Measurements from ENCODE around the gene ATF4.
"Not testable (repeated sequence)": the region's sequence is repeated elsewhere in the genome, so short reads cannot be mapped to it uniquely, and the experiment has no call there.

Gene ATF4

DNA sequence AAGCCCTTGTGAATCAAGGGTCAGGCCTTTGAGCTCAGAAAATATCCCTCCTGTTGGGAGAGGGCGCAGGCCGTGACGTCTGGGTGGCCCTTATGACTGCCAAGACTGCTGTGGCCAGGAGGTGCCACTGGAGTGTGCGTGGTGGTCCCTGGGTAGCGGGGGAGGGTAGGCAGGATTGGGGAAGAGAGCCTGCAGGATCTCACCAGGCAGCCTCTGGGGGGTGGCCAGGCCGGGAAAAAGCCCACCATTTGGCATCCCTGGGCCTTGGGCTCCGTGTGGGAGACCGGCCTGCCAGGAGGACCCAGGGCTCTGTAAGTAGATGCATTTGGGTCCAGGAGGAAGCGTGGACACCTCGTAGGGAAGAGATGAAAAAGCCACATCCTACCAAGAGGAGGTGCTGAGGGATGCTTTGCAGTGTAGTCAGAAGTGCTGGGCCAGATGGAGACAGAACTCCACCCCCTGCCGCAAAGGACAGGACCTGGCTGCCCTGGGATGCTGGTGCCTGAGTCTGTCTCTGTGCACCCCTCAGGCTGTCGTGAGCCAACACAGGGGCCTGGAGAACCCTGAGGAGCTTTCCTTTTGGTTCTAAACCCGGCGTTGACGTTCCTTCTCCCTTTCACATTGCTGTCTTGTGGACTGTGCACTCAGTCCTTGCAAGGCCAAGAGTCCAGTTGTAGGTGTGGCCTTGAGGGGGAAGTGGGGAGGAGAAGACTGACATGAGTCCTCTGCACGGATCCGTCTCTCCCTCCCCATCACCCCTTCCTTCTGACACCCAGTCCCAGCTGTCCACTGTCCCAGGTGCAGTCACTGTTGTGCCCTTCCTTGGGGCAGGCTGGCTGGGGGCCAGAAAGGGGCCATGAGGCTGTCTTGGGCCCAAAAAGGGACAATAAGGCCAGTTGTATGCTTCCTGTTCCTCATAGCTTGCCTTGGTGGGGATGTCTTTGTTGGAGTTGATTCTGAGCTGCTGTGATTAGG lies 31.0 kb upstream of the ATF4 start:
- DNase-seq (ENCODE audit: low read depth in 2 of 2) = no peak

DNA sequence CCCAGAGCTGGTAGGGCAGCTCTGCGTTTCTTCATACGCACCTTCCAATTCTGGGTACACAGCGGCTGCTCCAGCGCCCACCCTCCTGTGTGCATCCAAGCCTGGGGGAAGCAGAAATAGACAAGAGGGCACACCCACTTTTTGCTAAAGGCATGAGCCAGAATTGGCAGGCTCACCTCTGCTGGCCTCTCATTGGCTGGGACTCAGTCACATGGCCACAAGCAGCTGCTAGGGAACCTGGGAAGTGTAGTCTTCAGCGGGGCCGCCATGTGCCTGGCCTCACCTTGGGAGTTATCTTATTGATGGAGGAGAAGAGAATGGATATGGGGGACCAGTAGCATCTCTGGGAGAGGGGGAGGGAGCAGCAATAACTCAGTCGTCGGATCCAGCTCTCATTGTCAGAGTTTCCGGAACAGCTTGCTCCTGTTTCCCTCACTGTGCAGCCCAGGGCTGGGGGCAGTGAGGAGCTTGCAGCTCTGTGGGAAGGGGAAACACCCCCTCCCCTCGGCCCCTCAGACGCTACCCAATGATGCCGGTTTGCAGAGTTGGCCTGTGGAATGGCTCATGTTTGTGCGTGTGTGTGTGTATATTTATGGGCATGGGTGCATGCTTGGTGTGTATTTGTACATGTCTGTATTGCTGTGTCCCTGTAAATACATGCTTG lies 30.1 kb upstream of the ATF4 start:
- DNase-seq (ENCODE audit: low read depth in 2 of 2) = peak; percentile 60 to 69

DNA sequence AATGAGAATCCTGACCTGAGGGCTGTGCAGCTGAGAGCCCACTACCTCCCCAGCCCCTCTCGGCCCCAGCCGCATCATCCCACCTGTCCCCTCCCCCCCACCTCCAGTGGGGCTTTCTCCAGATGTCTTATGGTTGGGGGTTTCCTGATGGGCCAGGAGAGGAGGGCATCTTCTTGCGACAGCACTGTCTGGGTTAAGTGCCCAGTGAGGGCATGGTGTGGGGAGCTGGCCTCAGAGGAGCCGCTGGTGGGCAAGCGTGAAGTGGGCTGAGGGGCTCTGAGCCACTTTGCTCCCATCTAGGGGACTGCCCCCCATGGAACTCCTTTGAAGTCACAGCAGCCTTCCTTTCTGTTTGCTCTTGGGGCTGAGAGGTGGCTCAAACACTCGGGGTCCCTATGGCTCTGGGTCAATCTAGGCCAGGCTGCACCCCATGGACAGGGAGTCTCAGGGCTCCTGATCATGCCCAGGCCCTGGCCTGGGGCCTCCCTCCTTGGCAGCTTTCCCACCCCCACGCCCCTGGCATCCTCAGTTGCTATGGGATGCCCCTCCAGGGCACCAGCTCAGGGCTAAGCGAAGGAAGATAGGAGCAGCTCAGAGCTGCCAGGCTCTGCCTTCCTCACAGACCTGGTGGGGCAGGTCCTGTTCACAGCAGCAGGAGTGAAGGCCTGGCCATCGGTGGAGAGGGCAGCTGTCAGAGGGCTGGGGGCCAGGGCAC lies 29.2 kb upstream of the ATF4 start:
- DNase-seq (ENCODE audit: low read depth in 2 of 2) = no peak

DNA sequence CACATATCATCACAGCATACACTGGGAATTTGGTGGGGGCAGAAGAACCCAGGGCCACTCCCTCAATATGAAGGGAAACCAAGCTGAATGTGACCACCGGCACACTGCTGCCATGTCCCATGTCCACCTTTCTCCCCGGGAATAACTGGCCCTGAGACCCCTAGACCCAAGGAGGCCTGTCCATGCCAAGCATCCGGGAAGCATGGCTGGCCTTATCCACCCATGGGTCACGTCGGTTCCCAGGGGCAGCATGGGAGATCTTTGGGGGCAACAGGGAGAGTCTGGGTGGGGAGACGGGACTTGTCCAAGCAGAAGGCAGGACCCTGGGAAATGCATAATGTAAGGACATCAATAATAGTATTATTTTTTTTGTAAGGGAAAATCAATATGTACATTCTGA lies 28.7 kb upstream of the ATF4 start:
- no peak for DNase-seq (ENCODE audit: low read depth in 2 of 2)

DNA sequence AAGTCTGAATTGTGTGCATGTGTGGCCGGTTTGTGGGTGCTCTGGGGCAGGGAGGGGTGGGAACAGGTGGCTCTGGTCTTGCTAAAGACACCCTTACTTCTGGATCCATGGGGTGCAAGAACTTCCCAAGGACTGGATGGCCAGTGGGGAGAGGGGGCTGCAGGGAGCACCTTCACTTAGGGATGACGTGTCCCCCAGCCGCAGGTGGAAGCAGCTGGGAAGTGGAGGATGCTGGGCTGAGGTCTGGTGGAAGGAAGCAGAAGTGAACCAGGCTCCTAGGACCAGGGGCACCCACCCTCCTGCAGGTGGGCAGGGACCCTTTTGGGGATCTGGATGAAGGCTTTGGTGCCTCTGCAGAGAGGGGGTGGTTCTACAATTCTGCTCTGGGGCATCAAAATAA lies 28.2 kb upstream of the ATF4 start:
- DNase-seq (ENCODE audit: low read depth in 2 of 2) = no peak

DNA sequence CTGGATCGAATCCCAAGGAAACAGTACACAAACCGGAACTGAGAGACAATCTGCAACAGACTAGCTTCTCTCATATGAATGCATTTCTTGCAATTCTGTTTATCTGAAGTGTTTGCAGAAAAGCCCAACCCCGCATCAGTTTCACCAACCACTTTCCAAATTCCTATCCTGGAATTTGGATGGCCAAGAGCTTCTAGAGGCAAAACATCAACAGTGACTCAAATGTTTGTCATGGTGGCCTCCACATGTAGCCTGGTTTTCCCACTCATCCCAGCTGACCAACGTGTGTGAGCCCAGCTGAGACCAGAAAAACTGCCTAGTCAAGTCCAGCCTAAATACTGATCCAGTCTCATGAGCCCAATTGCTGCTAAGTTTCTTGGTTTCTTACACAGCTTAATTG lies 26.6 kb upstream of the ATF4 start:
- DNase-seq (ENCODE audit: low read depth in 2 of 2) = no peak

DNA sequence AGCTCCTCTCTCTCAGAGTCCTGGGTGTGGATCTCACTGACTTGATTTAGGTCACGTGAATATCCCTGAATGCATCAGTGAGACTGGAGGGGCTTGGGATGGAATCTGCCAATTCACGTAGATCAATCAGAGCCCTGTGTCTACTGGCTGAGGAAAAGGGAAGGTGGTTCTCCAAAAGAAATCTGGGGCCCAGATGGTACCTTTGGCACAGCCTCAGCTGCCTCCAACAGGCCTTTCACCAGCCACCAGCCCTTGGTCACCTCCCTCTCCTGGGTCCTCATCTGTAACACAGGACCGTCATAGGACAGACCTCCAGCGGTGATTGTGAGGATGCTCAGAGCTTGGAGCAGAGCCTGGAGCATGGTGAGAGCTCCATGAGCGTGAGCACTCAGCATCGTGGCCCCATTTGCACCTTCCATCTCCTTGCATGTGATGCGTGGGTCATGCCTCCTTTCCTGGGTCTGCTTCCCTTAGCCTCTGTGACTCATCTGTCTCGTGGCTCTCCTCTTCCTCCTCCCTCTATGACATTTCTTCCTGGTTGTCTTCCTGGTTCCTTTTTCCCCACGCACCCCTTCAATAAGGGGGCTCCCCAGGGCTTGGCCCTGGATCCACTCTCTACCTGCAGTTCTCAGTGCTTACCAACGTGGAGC lies 25.8 kb upstream of the ATF4 start:
- DNase-seq (ENCODE audit: low read depth in 2 of 2) = no peak

DNA sequence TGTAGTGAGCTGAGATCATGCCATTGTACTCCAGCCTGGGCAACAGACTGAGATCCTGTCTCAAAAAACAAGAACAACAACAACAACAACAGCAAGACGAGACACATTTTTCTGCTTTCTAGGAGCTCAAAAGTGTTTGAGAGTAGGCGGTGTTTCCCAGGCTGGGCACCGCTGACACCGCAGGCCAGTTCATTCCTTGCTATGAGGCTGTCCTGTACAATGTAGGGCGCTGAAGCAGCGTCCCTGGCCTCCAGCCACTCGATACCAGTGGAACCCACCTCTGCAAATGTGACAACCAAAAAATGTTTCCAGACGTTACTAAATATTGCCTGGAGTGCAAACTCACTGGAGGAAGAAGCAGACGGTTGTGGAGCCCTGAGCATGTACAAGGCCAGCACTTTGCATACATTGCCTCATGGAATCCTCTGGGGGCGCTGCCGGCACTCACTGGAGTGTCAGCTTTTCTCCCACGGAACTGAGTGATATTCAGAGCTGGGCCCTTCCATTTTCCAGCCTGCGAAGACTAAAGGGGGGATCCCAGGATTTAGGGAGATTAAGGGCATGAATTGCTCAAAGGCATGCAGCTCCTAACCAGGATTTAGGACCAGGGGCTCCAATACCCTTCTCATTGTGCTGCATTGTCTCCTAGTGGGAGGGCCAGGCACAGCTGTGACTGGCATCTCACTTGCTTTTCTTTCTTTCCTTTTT lies 24.1 kb upstream of the ATF4 start:
- peak; percentile 51 to 63 for DNase-seq (ENCODE audit: low read depth in 2 of 2)

DNA sequence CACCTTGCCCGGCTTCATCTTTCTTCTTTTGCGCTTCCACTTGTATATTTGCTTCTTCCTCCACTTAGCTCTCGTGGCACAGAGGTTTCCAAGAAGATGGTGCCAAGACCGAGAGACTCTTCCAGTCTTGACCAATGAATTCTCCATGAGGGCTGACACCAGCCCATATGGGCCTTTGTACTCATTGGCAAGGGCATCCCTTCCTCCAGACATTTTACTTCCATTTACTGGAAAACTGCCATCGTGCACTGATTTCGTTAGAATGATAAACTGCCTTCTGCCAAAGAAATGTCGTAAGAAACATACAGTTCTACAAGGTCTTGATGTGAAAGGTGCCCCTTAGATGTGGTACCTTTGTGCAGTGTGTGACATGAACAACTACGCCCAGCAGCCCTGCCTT lies 22.9 kb upstream of the ATF4 start:
- DNase-seq (ENCODE audit: low read depth in 2 of 2) = no peak

DNA sequence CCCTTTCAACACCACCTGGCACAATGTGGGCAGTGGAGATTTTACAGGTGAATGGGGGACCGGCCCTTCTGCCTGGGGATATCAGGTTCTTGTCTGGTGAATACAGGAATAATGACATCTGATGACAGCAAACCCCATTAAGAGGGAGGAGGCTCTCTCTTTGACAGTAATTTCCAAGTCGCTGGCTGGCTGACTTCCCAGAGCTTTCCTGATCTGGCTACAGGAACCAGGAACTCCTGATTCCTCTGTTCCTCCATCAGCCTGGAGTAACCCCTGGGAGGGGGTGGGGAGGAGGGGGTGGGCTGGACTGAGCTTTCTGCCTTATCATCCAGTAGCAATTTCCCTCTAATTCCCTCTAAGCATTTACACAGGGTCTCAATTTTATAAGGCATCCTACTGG lies 22.0 kb upstream of the ATF4 start:
- no peak for DNase-seq (ENCODE audit: low read depth in 2 of 2)

DNA sequence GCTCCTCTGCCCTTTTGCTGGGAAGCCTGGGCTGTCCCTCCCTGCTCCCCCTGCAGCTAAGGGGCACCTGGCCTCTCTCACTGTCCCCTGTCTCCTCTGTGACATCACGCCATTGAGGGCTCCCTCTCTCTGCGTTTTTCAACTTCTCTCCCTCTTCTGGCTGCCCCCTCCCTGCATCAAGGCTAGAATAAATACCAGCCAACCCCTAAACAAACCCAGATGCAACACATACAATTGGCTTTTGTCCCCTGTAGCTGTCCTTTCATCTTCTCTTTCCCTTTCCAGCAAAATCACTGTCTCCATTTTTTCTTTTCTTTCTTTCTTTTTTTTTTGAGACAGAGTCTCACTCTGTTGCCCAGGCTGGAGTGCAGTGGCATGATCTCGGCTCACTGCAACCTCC lies 21.6 kb upstream of the ATF4 start:
- no peak for DNase-seq (ENCODE audit: low read depth in 2 of 2)

DNA sequence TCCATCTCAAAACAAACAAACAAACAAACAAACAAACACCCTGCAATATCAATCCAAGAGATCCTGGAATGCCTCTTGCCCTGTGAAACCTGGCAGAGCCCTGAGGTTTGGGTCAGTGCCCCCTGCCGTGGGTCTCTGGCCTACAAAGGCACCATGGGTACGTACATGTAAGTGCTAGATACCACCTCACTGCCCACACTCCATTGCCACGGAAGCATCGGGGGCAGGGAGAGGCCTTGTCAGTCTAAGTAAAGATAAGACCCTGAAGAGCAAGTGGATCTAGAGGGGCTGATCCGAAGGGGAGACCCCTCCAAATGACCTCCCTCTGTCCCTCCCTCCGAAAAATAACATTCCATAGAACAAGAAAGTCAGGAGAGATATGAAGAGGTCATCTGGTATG lies 20.3 kb upstream of the ATF4 start:
- DNase-seq (ENCODE audit: low read depth in 2 of 2) = no peak

DNA sequence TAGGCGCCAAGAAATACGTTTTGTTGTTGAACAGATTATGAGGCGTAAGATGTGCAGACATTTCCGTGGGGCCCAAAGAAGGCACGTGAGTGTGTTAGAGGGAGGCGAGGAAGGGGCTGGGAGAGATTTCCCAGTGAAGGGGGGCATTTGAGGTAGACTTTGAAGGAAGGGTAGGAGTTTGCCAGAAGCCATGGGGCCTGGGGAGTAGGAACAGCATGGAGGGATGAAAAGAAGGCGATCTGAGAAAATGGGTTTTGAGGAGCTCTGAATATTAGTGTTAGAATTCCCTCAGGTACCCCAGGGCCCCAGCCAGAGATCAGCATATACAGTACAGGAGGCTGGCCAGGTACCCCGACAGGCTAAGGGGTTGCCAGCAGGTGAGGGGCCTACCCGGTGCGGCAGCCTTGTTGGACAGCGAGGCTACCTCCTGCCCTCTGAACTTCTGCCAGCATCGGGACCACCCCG lies 18.7 kb upstream of the ATF4 start:
- no peak for DNase-seq (ENCODE audit: low read depth in 2 of 2)

DNA sequence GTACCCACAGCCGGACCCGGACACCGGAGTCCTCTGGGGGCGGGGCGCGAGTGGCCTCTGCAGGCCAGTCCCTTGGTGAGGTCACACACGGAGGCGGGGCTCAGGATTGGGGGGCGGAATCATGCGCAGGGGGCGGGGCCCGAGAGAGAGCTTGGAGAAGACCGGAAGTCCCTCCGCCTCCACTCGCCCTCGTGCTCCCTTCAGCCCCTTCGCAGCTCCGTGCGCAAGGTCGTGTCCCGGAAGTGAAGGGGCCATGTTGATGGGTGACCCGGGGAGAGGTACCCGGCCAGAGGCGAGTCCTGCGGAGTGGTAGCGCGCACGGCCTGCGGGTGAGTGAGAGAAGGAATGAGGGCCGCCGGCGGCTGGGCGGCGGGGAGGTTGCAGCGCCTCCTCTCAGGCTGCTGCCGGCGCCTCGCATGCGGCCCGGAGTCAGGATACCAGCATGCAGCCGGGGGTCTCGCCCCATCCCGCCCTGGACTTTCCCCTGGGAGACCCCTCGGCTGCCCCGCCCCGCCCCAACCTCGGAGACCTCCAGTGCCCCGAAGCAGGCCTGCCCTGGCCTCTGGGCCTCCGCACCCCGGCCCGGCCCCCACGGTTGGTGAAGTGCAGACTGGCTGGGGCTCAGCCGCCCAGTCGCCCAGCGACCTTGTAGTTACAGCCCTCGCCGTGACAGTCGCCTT lies 18.1 kb upstream of the ATF4 start, which contains the start of gene MIEF1:
Gene MIEF1, plus strand, starts transcription at position 182 of the 680 bp plus-strand sequence. CDS start 9,005 bp downstream, outside the sequence.
- peak; percentile 89 to 93 for DNase-seq (ENCODE audit: low read depth in 2 of 2)

DNA sequence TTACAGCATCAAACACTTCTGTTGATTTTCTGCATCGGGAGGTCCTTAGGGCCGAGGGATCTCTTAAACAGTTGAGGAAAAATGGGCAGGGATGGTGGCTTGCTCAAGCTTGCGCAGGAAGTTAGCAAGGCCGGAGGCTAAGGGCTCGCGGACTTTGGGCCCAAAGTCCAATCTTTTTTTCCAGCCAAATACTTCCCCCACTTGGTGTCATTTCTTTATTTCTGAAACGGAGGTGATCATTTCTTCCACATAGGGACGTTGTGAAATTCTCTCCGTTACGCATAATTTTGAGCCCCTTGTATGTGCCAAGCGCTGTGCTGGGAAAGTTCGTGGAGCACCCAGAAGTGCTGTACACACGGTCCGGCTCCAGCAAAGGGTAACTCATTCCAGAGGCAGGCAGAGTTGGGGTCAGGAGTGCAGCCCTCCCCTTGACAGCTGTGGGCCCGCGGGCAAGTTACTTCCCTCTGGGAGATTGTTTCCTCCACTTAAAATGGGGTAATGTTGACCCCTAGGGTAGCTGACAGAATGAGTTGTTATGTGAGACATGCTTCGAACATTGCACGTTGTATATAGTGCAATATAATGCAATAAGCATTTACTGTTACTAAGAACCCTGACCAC lies 17.5 kb upstream of the ATF4 start:
- DNase-seq (ENCODE audit: low read depth in 2 of 2) = no peak

DNA sequence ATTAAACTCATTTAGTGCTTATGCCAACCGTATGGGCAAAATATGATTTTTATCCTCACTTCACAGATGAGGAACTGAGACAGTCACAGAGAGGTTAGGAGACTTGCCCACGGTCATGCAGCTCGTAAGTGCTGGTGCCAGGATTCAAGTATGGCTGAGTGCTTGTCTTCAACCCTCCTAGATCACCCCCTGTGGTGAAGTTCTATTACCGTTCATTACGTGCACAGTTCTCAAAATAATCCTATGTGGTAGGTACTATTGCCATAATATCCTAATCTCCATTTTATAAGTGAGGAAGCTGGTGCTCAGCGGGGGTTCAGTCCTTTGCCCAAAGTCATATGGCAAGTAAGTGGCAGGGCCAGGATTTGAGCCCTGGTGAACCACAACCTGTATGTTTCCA lies 16.7 kb upstream of the ATF4 start:
- no peak for DNase-seq (ENCODE audit: low read depth in 2 of 2)

DNA sequence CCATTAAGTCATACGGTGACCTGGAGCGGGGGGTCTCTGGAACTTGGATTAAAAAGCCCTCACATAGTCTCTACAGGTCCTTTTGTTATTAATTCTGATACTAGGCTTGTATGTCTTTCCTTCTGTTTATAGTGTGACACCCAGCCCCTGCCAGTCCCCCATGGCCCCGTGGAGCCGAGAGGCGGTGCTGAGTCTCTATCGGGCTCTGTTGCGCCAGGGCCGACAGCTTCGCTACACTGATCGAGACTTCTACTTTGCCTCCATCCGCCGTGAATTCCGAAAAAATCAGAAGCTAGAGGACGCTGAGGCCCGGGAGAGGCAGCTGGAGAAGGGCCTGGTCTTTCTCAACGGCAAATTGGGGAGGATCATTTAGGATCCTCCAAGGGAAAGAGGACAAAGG lies 16.3 kb upstream of the ATF4 start:
- no peak for DNase-seq (ENCODE audit: low read depth in 2 of 2)

DNA sequence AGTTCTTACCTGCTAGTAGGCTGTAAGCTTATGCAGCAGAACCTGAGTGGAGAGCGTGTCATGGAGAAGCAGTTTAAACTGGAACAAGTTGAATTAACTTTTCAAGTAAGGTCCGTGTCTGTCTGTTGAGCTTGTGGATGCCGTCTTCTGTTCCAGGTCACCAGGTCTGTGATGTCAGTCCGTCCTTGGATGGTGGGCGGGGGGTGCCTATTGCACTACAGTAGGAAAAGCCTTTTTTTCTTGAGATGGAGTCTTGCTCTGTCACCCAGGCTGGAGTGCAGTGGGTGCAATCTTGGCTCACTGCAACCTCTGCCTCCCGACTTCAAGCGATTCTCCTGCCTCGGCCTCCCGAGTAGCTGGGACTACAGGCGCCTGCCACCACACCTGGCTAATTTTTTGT lies 13.3 kb upstream of the ATF4 start:
- not testable (repeated sequence) for DNase-seq (ENCODE audit: low read depth in 2 of 2)

DNA sequence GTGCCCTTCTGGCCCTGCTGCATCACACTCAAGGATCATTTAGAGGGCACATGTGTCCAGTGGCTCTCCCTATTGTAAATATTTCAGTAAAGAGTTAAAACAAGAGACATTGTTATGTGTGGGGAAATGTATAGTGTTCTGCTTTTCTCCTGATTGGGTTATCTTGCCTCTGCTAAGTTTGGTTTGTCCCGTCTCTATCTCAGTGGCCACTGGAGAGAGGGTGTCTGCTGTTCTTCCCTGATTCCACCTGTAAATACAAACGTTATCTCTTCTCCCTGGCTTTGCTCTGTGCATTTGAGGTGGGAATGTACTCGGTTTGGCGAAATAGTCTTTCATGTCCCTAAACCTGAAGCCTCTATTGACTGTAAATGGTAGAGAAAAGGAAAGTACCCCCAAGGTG lies 12.0 kb upstream of the ATF4 start:
- no peak for DNase-seq (ENCODE audit: low read depth in 2 of 2)

DNA sequence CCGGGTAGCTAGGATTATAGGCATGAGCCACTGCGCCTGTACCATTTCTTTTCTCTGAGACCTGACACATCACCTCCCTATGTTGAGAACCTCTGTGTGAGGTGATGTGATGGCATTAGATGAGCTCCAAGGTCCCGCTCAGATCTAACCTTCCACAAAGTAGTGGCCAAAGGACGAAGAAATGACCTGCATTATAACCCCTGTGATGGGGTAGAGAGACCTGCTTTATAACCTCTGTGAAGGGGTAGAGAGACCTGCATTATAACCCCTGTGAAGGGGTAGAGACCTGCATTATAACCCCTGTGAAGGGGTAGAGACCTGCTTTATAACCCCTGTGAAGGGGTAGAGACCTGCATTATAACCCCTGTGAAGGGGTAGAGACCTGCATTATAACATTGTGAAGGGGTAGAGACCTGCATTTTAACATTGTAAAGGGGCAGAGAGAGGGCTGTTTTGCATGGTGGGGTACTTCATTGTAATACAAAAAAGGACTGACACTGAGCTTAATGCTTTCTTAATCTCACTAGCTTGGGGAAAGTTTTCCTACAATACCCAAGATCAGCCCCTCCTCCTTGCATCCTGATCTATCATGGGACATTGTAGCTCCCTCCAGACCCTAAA lies 9.7 kb upstream of the ATF4 start:
- DNase-seq (ENCODE audit: low read depth in 2 of 2) = no peak

All from activated CD4-positive, alpha-beta T cell treated with anti-CD3 and anti-CD28 coated beads for 24 hours (primary cell).